SK-N-SH (cell line): ENCODE measurements around the gene FTO. TPM values are rescaled to one million over a fixed set of nuclear protein-coding genes. Genes with fewer than 3 reads are reported as not detected.

ENCODE experiments used
- CTCF ChIA-PET: fragments of 300-600, 350-600 bp; formaldehyde crosslinking; extraction: SDS; loops from one replicate; lab custom pipeline; 2021; lab: Yijun Ruan, JAX
- POLR2A ChIA-PET: fragments of 350-600 bp; sonication (Branson Sonifier 250); formaldehyde crosslinking; extraction: SDS; loops from one replicate; lab custom pipeline; 2020; ENCODE audit warnings: antibody characterized with exemption, inconsistent platforms; lab: Yijun Ruan, JAX
- DNase-seq: peaks from one replicate; pipeline ENCODE4 v3.0.0; 2012
- H2AFZ ChIP-seq: fragments of 200-600 bp; sonication (generic); 2 replicates; pipeline ENCODE4 v1.8.1; 2016; ENCODE audit warnings: antibody characterized with exemption, mild to moderate bottlenecking, low read depth
- H3F3A ChIP-seq: fragments of 200-600 bp; sonication (generic); replicated peaks from 2 replicates; pipeline ENCODE3; 2016; ENCODE audit warnings: antibody characterized with exemption, mild to moderate bottlenecking; ENCODE audit not compliant: insufficient read depth
- H3K27ac ChIP-seq, 2 experiments: fragments of 200-500 bp in 1 of 2; fragments of 200-600 bp in 1 of 2; sonication (Bioruptor generic) in 1 of 2; sonication (generic), shearing (Covaris generic) in 1 of 2; 2 replicates each; pipeline versions ENCODE4 v1.5.1 to v1.6.1; 2014 to 2016; ENCODE audit warnings: low read depth in 2 of 2, inconsistent platforms in 1 of 2, low read length in 1 of 2, mild to moderate bottlenecking in 1 of 2, mixed read lengths in 1 of 2
- H3K27me3 ChIP-seq: fragments of 200-600 bp; sonication (generic), shearing (Covaris generic); 2 replicates; pipeline ENCODE4 v1.6.1; 2016; ENCODE audit warnings: mixed run types; ENCODE audit not compliant: insufficient read depth
- H3K36me3 ChIP-seq, 2 experiments: fragments of 200-500 bp in 1 of 2; fragments of 200-600 bp in 1 of 2; sonication (Bioruptor generic) in 1 of 2; sonication (generic) in 1 of 2; replicated peaks in 1 of 2; 2 replicates each; pipeline versions ENCODE3 to v1.5.1; 2014 to 2016; ENCODE audit warnings: low read length in 1 of 2, mild to moderate bottlenecking in 1 of 2; ENCODE audit not compliant: insufficient read depth in 2 of 2, control insufficient read depth in 1 of 2
- H3K4me1 ChIP-seq, 2 experiments: fragments of 200-500 bp in 1 of 2; fragments of 200-600 bp in 1 of 2; sonication (Bioruptor generic) in 1 of 2; sonication (generic), shearing (Covaris generic) in 1 of 2; 2 replicates each; pipeline versions ENCODE4 v1.5.1 to v1.6.1; 2014 to 2016; ENCODE audit warnings: low read depth in 1 of 2, low read length in 1 of 2, mixed run types in 1 of 2; ENCODE audit not compliant: insufficient read depth in 2 of 2, control insufficient read depth in 1 of 2
- H3K4me2 ChIP-seq: fragments of 200-600 bp; sonication (generic), shearing (Covaris generic); 2 replicates; pipeline ENCODE4 v1.6.1; 2017; ENCODE audit warnings: mixed run types
- H3K4me3 ChIP-seq, 2 experiments: fragments of 200-500 bp in 1 of 2; fragments of 200-600 bp in 1 of 2; sonication (Bioruptor generic) in 1 of 2; sonication (generic), shearing (Covaris generic) in 1 of 2; 2 replicates each; pipeline versions ENCODE4 v1.5.1 to v1.8.1; 2014 to 2016; ENCODE audit warnings: low read depth in 2 of 2, inconsistent platforms in 1 of 2, low read length in 1 of 2, mild to moderate bottlenecking in 1 of 2, mixed read lengths in 1 of 2, moderate library complexity in 1 of 2
- H3K79me2 ChIP-seq: fragments of 200-600 bp; sonication (generic); 2 replicates; pipeline ENCODE4 v1.8.1; 2017; ENCODE audit warnings: mild to moderate bottlenecking; ENCODE audit not compliant: insufficient read depth
- H3K9ac ChIP-seq: fragments of 200-600 bp; sonication (generic); 2 replicates; pipeline ENCODE4 v1.6.1; 2017; ENCODE audit warnings: mixed run types
- H3K9me2 ChIP-seq: fragments of 200-600 bp; sonication (generic); 2 replicates; pipeline ENCODE4 v1.6.1; 2017; ENCODE audit warnings: mixed run types
- H3K9me3 ChIP-seq: fragments of 200-600 bp; sonication (generic); 2 replicates; pipeline ENCODE4 v1.6.1; 2017; ENCODE audit warnings: mixed run types, mild to moderate bottlenecking, moderate library complexity
- H4K20me1 ChIP-seq: fragments of 200-600 bp; sonication (generic); 2 replicates; pipeline ENCODE4 v1.6.1; 2017; ENCODE audit warnings: mild to moderate bottlenecking, mixed run types; ENCODE audit not compliant: insufficient read depth
- EP300 ChIP-seq, 2 experiments: IDR thresholded peaks; 2 replicates each; pipeline versions ENCODE4 v1.4.0 to v1.6.1; 2012; ENCODE audit warnings: borderline replicate concordance in 1 of 2, low read depth in 1 of 2, low read length in 1 of 2
- FOSL2 ChIP-seq: IDR thresholded peaks from 2 replicates; pipeline ENCODE4 v1.4.0; 2012; ENCODE audit warnings: low read depth, mild to moderate bottlenecking, moderate library complexity, borderline replicate concordance
- FOXJ3 ChIP-seq: sonication (generic); formaldehyde crosslinking; IDR thresholded peaks from 2 replicates; pipeline ENCODE4 v1.5.1; 2020; ENCODE audit warnings: mild to moderate bottlenecking, missing genetic modification reagents
- FOXM1 ChIP-seq: IDR thresholded peaks from 2 replicates; pipeline ENCODE4 v1.4.0; 2012; ENCODE audit warnings: low read depth, mild to moderate bottlenecking
- GATA2 ChIP-seq: sonication (generic); formaldehyde crosslinking; IDR thresholded peaks from 2 replicates; pipeline ENCODE4 v1.5.0; 2020; ENCODE audit warnings: mild to moderate bottlenecking, missing genetic modification reagents
- JUND ChIP-seq: IDR thresholded peaks from 2 replicates; pipeline ENCODE4 v1.4.0; 2012
- MEF2A ChIP-seq: IDR thresholded peaks from 2 replicates; pipeline ENCODE4 v1.4.0; 2012; ENCODE audit warnings: low read depth, borderline replicate concordance
- POLR2AphosphoS5 ChIP-seq: IDR thresholded peaks from 2 replicates; pipeline ENCODE4 v1.6.1; 2012; ENCODE audit warnings: low read depth, low read length
- RAD21 ChIP-seq: IDR thresholded peaks from 2 replicates; pipeline ENCODE4 v1.6.1; 2012; ENCODE audit warnings: mild to moderate bottlenecking, low read length
- RFX5 ChIP-seq: IDR thresholded peaks from 2 replicates; pipeline ENCODE4 v1.6.1; 2012; ENCODE audit warnings: mild to moderate bottlenecking, improper control_type of control experiment, low read length
- RXRA ChIP-seq: IDR thresholded peaks from 2 replicates; pipeline ENCODE4 v1.4.0; 2012; ENCODE audit warnings: low read depth, mild to moderate bottlenecking, borderline replicate concordance
- YY1 ChIP-seq: IDR thresholded peaks from 2 replicates; pipeline ENCODE4 v1.4.0; 2012; ENCODE audit warnings: low read depth, mild to moderate bottlenecking
- WGBS: methylation state at CpG from one replicate; pipeline ENCODE4 v1.1.6; 2017; ENCODE audit warnings: low lambda C conversion rate; 5-methylcytosine and 5-hydroxymethylcytosine counted together
- polyA plus RNA-seq, 3 experiments: library from polyadenylated mRNA; depleted of rRNA; stranded (reverse); fragments of >200 nt; gene quantifications; 2 replicates each; pipeline ENCODE4 v1.2.3, GENCODE V29; 2012
- TF ChIP-seq, protein P1 (sequence below): IDR thresholded peaks from 2 replicates; pipeline ENCODE4 v1.4.0; 2012; ENCODE audit warnings: low read depth, borderline replicate concordance
- TF ChIP-seq, protein P2 (sequence below): IDR thresholded peaks from 2 replicates; pipeline ENCODE4 v1.4.0; 2012; ENCODE audit warnings: low read depth
- TF ChIP-seq, protein P3 (sequence below): fragments of 150-350 bp; IDR thresholded peaks from 2 replicates; pipeline ENCODE4 v1.6.1; 2016; ENCODE audit warnings: mild to moderate bottlenecking, low read depth, low read length

FTO gene
- polyA plus RNA-seq, 1 of the 3 experiments (the other 2 are of a cell fraction), result 41.2 TPM

DNA sequence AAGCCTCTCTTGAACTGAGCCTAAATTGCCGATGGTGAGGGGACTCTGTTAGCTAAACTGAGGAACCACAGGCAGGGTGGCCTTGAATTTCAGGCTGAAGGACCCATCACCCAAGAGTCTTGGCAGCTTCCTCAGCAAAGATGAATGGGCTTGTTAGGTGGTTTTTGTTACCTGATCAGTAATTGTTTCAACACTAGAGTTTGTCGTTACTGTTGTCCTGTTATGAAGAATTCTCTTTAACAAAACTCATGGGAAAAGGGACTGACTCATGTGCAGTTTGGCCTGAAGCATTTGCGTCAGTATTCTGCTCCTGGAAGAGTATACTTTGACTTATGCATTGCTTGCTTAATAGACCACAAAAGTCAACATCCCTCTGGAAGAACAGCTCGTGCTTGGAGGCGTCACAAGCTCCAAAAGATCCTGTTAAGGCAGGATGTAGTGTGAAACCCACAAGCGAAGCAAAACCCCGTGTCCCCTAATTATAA is 376.6 kb downstream of the FTO start:
- Histone ChIP-seq H3K9me3 (no peaks in the 10 kb centered on the region), H3K27ac (no peak overlapping the region), H3K9ac (no peak overlapping the region), H3K27me3 (no peaks in the 10 kb centered on the region), H3K9me2 (no peaks in the 10 kb centered on the region), H3K79me2 (no peaks in the 10 kb centered on the region), H2AFZ (no peak overlapping the region), H3K4me1 (peaks cover 3 to 8% of the 10 kb centered on the region in 2 experiments; a peak in 2 of 4 replicates), H4K20me1 (no peaks in the 10 kb centered on the region), H3F3A (no peaks in the 10 kb centered on the region), H3K4me2 (no peak overlapping the region), H3K36me3 (no peaks in the 10 kb centered on the region), H3K4me3 (no peak overlapping the region)
- ChIA-PET POLR2A (no interaction called here), CTCF (interaction anchor here (1.1 kb wide), 1 partner anchor 531 kb away, joined by 3 read pairs; no protein-coding TSS in a partner anchor)
- TF ChIP-seq RXRA (no peak), RAD21 (no peak), JUND (no peak), GATA2 (CRISPR knock-in tag) (no peak), RFX5 (no peak), MEF2A (no peak), POLR2AphosphoS5 (no peak)
- TF ChIP-seq, protein P1, sequence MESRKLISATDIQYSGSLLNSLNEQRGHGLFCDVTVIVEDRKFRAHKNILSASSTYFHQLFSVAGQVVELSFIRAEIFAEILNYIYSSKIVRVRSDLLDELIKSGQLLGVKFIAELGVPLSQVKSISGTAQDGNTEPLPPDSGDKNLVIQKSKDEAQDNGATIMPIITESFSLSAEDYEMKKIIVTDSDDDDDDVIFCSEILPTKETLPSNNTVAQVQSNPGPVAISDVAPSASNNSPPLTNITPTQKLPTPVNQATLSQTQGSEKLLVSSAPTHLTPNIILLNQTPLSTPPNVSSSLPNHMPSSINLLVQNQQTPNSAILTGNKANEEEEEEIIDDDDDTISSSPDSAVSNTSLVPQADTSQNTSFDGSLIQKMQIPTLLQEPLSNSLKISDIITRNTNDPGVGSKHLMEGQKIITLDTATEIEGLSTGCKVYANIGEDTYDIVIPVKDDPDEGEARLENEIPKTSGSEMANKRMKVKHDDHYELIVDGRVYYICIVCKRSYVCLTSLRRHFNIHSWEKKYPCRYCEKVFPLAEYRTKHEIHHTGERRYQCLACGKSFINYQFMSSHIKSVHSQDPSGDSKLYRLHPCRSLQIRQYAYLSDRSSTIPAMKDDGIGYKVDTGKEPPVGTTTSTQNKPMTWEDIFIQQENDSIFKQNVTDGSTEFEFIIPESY, result no peak
- TF ChIP-seq, protein P2, sequence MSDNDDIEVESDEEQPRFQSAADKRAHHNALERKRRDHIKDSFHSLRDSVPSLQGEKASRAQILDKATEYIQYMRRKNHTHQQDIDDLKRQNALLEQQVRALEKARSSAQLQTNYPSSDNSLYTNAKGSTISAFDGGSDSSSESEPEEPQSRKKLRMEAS, result no peak
- no peak for DNase-seq
- 79% methylated on average over 7 of the region's 7 CpGs for WGBS

DNA sequence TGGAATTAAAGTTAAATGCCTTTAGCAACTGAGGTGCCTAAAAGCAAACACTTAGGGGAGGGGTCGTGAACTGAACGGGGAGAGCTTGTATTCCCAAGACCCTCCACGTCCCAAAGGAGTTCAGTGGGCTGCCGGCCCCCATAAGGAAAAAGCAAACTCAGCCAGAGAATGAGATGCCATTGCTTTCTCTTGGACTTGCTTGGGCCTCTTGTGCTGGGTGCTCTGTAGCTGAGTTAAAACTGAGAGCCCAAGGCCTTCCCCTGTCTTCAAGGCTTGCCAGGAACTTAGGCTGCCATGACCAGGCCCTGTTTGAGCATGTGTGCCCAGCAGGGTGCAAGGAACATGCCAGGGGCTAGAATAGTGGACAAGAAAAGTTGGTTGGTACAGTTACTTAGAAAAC is 382.8 kb downstream of the FTO start:
- no peak overlapping the region for H3K9ac ChIP-seq
- H3K27me3 ChIP-seq, result no peaks in the 10 kb centered on the region
- no peak overlapping the region for H3K4me3 ChIP-seq
- H2AFZ ChIP-seq, result no peak overlapping the region
- peaks cover 0 to 2% of the 10 kb centered on the region in 2 experiments; a peak in 2 of 4 replicates for H3K4me1 ChIP-seq
- POLR2A ChIA-PET, result no interaction called here
- TF ChIP-seq EP300 (IDR thresholded peaks at IDR 0.05; ENCODE audit: borderline replicate concordance in 1 of 2, low read depth in 1 of 2, low read length in 1 of 2) (no peak), YY1 (no peak), FOSL2 (no peak), FOXM1 (no peak), FOXJ3 (CRISPR knock-in tag) (no peak)
- TF ChIP-seq, protein P3, sequence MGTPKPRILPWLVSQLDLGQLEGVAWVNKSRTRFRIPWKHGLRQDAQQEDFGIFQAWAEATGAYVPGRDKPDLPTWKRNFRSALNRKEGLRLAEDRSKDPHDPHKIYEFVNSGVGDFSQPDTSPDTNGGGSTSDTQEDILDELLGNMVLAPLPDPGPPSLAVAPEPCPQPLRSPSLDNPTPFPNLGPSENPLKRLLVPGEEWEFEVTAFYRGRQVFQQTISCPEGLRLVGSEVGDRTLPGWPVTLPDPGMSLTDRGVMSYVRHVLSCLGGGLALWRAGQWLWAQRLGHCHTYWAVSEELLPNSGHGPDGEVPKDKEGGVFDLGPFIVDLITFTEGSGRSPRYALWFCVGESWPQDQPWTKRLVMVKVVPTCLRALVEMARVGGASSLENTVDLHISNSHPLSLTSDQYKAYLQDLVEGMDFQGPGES, result no peak
- no peak overlapping the region for H3K4me2 ChIP-seq
- CTCF ChIA-PET, result no interaction called here
- H3K79me2 ChIP-seq, result no peaks in the 10 kb centered on the region
- 92% methylated on average over 4 of the region's 4 CpGs for WGBS
- no peaks in the 10 kb centered on the region for H4K20me1 ChIP-seq
- H3K9me2 ChIP-seq, result no peaks in the 10 kb centered on the region
- H3K27ac ChIP-seq, result no peak overlapping the region
- DNase-seq, result no peak
- no peaks in the 10 kb centered on the region for H3K9me3 ChIP-seq
- H3K36me3 ChIP-seq, result no peaks in the 10 kb centered on the region
- H3F3A ChIP-seq, result no peaks in the 10 kb centered on the region
